SH-SY5Y (cell line): ENCODE measurements around the gene FRMD8.

Experiments
- GATA2 ChIP-seq: IDR thresholded peaks from 2 replicates; pipeline ENCODE4 v1.6.1; 2011; ENCODE audit warnings: mild to moderate bottlenecking, low read depth, low read length
- GATA3 ChIP-seq: IDR thresholded peaks from 2 replicates; pipeline ENCODE4 v1.6.1; 2011; ENCODE audit warnings: low read depth, mild to moderate bottlenecking, low read length, moderate library complexity

- TF ChIP-seq GATA3 (no peak), GATA2 (no peak)
Observed at GRCh38 chr11:65395961-65396530, 9.6 kb downstream of the FRMD8 start.
